DND-41 (cell line): Measurements from ENCODE around the gene ANAPC13.

Experiments
- CTCF ChIP-seq: IDR thresholded peaks from 2 replicates; pipeline ENCODE4 v1.5.1; 2012; ENCODE audit warnings: borderline replicate concordance, low read length, moderate library complexity, mild to moderate bottlenecking; ENCODE audit not compliant: poor library complexity, severe bottlenecking; ENCODE audit errors: extremely low read depth
- EZH2 ChIP-seq: IDR thresholded peaks from 3 replicates; pipeline ENCODE4 v1.6.1; 2012; ENCODE audit warnings: borderline replicate concordance, low read depth, mild to moderate bottlenecking, moderate library complexity, low read length, inconsistent platforms; ENCODE audit not compliant: severe bottlenecking

DNA sequence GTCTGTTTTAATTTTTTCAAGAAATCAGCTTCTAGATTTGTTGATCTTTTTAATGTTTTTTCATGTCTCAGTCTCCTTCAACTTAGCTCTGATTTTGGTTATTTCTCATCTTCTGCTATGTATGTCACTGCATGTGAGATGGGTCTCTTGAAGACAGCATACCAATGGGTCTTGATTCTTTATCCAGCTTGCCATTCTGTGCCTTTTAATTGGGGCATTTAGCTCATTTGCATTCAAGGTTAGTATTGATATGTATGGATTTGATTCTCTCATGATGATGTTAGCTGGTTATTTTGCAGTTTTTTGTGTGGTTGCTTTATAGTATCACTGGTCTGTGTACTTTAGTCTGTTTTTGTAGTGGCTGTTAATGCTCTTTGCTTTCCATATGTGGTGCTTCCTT is 39.5 kb upstream of the ANAPC13 start:
- TF ChIP-seq CTCF (no peak), EZH2 (no peak)
